ENCODE measurements around the gene TUBB4B.

Gene TUBB4B

GRCh38 chr9:137273095-137273490 lies 32.0 kb downstream of the TUBB4B start:
- DNase-seq, result no peak

GRCh38 chr9:137273611-137274320 lies 32.7 kb downstream of the TUBB4B start:
- DNase-seq, result no peak

- DNase-seq, result no peak
These were observed 34.1 kb downstream of the TUBB4B start for GRCh38 chr9:137275203-137275587.

GRCh38 chr9:137275588-137276472 lies 34.7 kb downstream of the TUBB4B start:
- no peak for DNase-seq

GRCh38 chr9:137276473-137277328 lies 35.6 kb downstream of the TUBB4B start:
- DNase-seq, result no peak

- no peak for DNase-seq
These were observed 36.4 kb downstream of the TUBB4B start, which contains the start of gene TOR4A for GRCh38 chr9:137277329-137278041. TSS of gene TOR4A (plus strand) at chr9:137277726. CDS start at chr9:137278690, 964 bp downstream.

- DNase-seq, result no peak
These were observed 37.1 kb downstream of the TUBB4B start for GRCh38 chr9:137278061-137278701.

- DNase-seq, result no peak
These were observed 37.9 kb downstream of the TUBB4B start for GRCh38 chr9:137278721-137279711.

- DNase-seq, result no peak
These were observed 38.8 kb downstream of the TUBB4B start for GRCh38 chr9:137279741-137280473.

GRCh38 chr9:137280474-137281344 lies 39.6 kb downstream of the TUBB4B start:
- no peak for DNase-seq

GRCh38 chr9:137281345-137282116 lies 40.4 kb downstream of the TUBB4B start:
- no peak for DNase-seq

- DNase-seq, result no peak
These were observed 45.9 kb downstream of the TUBB4B start for GRCh38 chr9:137286975-137287383.

- DNase-seq, result no peak
These were observed 52.0 kb downstream of the TUBB4B start for GRCh38 chr9:137293094-137293481.
